DMS79 (cell line): ENCODE results near the gene SRGAP1.

Source experiments
- DNase-seq: peaks from one replicate; lab custom pipeline; 2025; lab: John Stamatoyannopoulos, UW

SRGAP1 gene

GRCh38 chr12:64205542-64205941 lies 361.0 kb downstream of the SRGAP1 start:
- DNase-seq = no peak

DNA sequence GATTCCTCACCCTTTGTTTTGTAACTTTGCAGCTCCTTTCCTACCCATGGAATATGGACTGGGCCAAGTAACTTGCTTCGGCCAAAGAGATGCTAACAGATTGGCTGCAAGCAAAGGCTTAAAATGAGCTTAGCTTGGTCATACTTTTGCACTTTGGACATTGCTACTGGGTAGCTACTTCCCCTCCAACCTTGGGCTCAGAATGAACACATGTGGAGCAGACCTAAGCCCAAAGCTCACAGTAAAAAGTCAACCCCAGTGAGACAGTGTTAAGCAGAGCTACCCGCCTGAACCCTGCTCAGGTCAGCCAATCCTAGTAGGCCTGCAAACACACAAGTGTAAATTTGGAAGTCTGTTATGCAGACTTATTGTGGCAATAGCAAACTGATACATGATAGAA lies 363.0 kb downstream of the SRGAP1 start:
- no peak for DNase-seq
